CD8-positive, alpha-beta memory T cell (primary cell): ENCODE results near the gene LCA5L. TPM values are rescaled to one million over a fixed set of nuclear protein-coding genes. Genes with fewer than 3 reads are reported as not detected.

Experiments used
- CTCF ChIA-PET: fragments of 350-600 bp; sonication (Branson Sonifier 250); formaldehyde crosslinking; loops from one replicate; lab custom pipeline; 2021; ENCODE audit warnings: antibody characterized with exemption; lab: Charles Lee
- POLR2A ChIA-PET: fragments of 350-600 bp; sonication (Branson Sonifier 250); formaldehyde crosslinking; loops from one replicate; lab custom pipeline; 2021; ENCODE audit warnings: antibody characterized with exemption; lab: Charles Lee
- DNase-seq, 5 donors: peaks; one replicate each; pipeline versions ENCODE4 v3.0.0 to v3.0.0-alpha.2; 2020 to 2022; ENCODE audit warnings: mixed read lengths in 1 of 5
- H3K27ac ChIP-seq: one replicate; pipeline ENCODE4 v1.7.0; 2013; ENCODE audit warnings: low read depth, mild to moderate bottlenecking, low read length, moderate library complexity
- H3K27me3 ChIP-seq: 2 replicates; pipeline ENCODE4 v1.7.0; 2013; ENCODE audit warnings: low read length, mild to moderate bottlenecking; ENCODE audit not compliant: insufficient read depth, poor library complexity, severe bottlenecking
- H3K36me3 ChIP-seq: 2 replicates; pipeline ENCODE4 v1.7.0; 2013; ENCODE audit warnings: mild to moderate bottlenecking, low read length, moderate library complexity; ENCODE audit not compliant: insufficient read depth
- H3K4me1 ChIP-seq: 2 replicates; pipeline ENCODE4 v1.7.0; 2013; ENCODE audit warnings: mild to moderate bottlenecking, low read length, moderate library complexity; ENCODE audit not compliant: insufficient read depth
- H3K4me3 ChIP-seq: 2 replicates; pipeline ENCODE4 v1.7.0; 2013; ENCODE audit warnings: mild to moderate bottlenecking, low read length
- H3K9me3 ChIP-seq: 2 replicates; pipeline ENCODE4 v1.7.0; 2013; ENCODE audit warnings: mild to moderate bottlenecking, low read length
- H3K27ac Mint-ChIP-seq, 8 donors: one replicate each; pipeline ENCODE4 v1.8.0; 2020 to 2021; ENCODE audit warnings: mixed read lengths in 8 of 8, mild to moderate bottlenecking in 6 of 8, inconsistent platforms in 3 of 8, moderate library complexity in 3 of 8
- H3K27me3 Mint-ChIP-seq, 2 donors: one replicate each; pipeline ENCODE4 v1.8.0; 2020 to 2021; ENCODE audit warnings: mixed read lengths in 2 of 2, mild to moderate bottlenecking in 1 of 2, moderate library complexity in 1 of 2
- H3K36me3 Mint-ChIP-seq, 3 donors: one replicate each; pipeline ENCODE4 v1.8.0; 2020 to 2021; ENCODE audit warnings: mixed read lengths in 3 of 3, inconsistent platforms in 1 of 3, mild to moderate bottlenecking in 1 of 3
- H3K4me1 Mint-ChIP-seq, 3 donors: one replicate each; pipeline ENCODE4 v1.8.0; 2020 to 2021; ENCODE audit warnings: mixed read lengths in 3 of 3, inconsistent platforms in 1 of 3, mild to moderate bottlenecking in 1 of 3
- H3K4me3 Mint-ChIP-seq, 7 donors: one replicate each; pipeline ENCODE4 v1.8.0; 2020 to 2021; ENCODE audit warnings: mixed read lengths in 7 of 7, mild to moderate bottlenecking in 6 of 7, moderate library complexity in 4 of 7, inconsistent platforms in 2 of 7
- H3K9me3 Mint-ChIP-seq, 5 donors: one replicate each; pipeline ENCODE4 v1.8.0; 2020 to 2022; ENCODE audit warnings: mixed read lengths in 5 of 5, mild to moderate bottlenecking in 3 of 5, moderate library complexity in 2 of 5, inconsistent platforms in 1 of 5
- polyA plus RNA-seq: library from polyadenylated mRNA; unstranded; fragments of 300-500 nt; fragmentation: Illumina TruSeq; gene quantifications from one replicate; pipeline ENCODE4 v1.2.3, GENCODE V29; 2021
- total RNA-seq, 2 experiments: library from RNA; stranded (reverse); gene quantifications; one replicate each; pipeline ENCODE4 v1.2.3, GENCODE V29; 2021

LCA5L gene
- total and polyA plus RNA-seq, 3 experiments from 2014 or later, result 0.13 to 0.33 (median 0.25) TPM

DNA sequence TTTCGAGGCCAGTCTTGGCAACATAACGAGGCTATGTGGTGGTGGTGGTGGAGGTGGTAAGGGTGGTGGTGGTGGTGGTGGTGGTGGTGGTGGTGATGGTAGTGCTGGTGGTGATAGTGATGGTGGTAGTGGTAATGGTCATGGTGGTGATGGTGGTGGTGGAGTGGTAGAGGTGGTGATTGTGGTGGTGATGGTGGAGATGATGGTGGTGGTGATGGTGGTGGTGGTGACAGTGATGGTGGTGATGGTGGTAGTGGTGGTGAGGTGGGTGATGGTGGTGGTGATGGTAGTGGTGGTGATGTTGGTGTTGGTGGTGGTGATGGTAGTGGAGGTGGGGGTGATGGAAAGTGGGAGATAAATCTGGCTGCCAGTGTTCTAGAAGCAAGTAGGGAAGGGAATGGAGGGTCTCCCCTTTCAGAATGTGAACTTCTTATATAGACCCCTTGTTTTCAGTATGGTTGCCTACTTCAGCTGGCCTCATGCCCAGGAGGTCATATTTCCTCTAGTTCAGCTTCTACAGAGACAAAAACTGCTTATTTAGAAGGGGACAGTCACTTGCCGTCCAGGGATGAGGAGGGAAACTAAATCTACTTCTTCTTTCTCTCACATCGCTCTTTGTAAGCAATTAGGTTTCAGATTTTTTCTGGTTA is 33.7 kb upstream of the LCA5L start:
- no peaks in the 10 kb centered on the region for H3K36me3 ChIP-seq
- no peaks in the 10 kb centered on the region for H3K27me3 ChIP-seq
- no peak overlapping the region for H3K4me3 ChIP-seq
- H3K27ac ChIP-seq, result no peak overlapping the region
- no peaks in the 10 kb centered on the region for H3K4me1 ChIP-seq
- no peak for DNase-seq
- H3K27ac Mint-ChIP-seq, result no peak overlapping the region
- H3K27me3 Mint-ChIP-seq, result peaks cover 4 to 5% of the 10 kb centered on the region in 2 donors
- CTCF ChIA-PET, result no interaction called here
- no peaks in the 10 kb centered on the region for H3K4me1 Mint-ChIP-seq
- H3K9me3 Mint-ChIP-seq, result no peaks in the 10 kb centered on the region
- H3K36me3 Mint-ChIP-seq, result peaks cover 0 to 2% (median 0%) of the 10 kb centered on the region in 3 donors
- H3K4me3 Mint-ChIP-seq, result no peak overlapping the region
- POLR2A ChIA-PET, result no interaction called here
- no peaks in the 10 kb centered on the region for H3K9me3 ChIP-seq

DNA sequence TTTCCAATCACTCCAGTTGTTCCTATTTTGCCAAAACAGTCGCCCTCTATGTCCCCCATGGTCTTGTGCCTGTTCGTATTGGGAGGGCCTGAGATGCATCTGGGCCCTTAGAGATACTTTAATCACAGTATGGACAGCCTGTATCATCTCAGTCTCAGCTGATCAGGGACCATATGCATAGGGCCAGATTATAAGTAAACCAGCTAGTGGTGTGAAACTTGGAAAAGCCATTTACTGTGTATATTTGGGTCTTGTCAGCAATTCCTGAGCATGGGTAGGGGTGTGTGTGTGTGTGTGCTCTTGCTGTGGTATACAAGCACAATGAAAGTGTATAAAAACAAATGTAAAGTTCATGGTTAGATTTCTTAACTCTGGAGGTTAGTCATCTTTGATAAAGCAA is 29.0 kb upstream of the LCA5L start:
- H3K27me3 Mint-ChIP-seq, result peaks cover 0 to 4% of the 10 kb centered on the region in 2 donors
- ChIA-PET POLR2A (no interaction called here), CTCF (no interaction called here)
- Histone ChIP-seq H3K27me3 (no peaks in the 10 kb centered on the region), H3K27ac (no peak overlapping the region), H3K4me1 (no peaks in the 10 kb centered on the region), H3K36me3 (no peaks in the 10 kb centered on the region), H3K4me3 (no peak overlapping the region), H3K9me3 (no peaks in the 10 kb centered on the region)
- H3K27ac Mint-ChIP-seq, result no peak overlapping the region
- H3K9me3 Mint-ChIP-seq, result no peaks in the 10 kb centered on the region
- H3K36me3 Mint-ChIP-seq, result no peaks in the 10 kb centered on the region
- DNase-seq, result no peak
- no peak overlapping the region for H3K4me3 Mint-ChIP-seq
- no peaks in the 10 kb centered on the region for H3K4me1 Mint-ChIP-seq

- no peaks in the 10 kb centered on the region for H3K9me3 ChIP-seq
- H3K4me3 Mint-ChIP-seq, result no peak overlapping the region
- H3K4me1 ChIP-seq, result no peaks in the 10 kb centered on the region
- no peak overlapping the region for H3K27ac Mint-ChIP-seq
- ChIA-PET POLR2A (no interaction called here), CTCF (no interaction called here)
- no peak overlapping the region for H3K27ac ChIP-seq
- peaks cover 0 to 2% of the 10 kb centered on the region in 2 donors for H3K27me3 Mint-ChIP-seq
- H3K27me3 ChIP-seq, result no peaks in the 10 kb centered on the region
- H3K36me3 ChIP-seq, result no peaks in the 10 kb centered on the region
- H3K4me3 ChIP-seq, result no peak overlapping the region
- no peaks in the 10 kb centered on the region for H3K9me3 Mint-ChIP-seq
- no peaks in the 10 kb centered on the region for H3K4me1 Mint-ChIP-seq
- no peaks in the 10 kb centered on the region for H3K36me3 Mint-ChIP-seq
- no peak for DNase-seq
Measured at GRCh38 chr21:39472786-39473185, 27.2 kb upstream of the LCA5L start.

GRCh38 chr21:39471598-39471997 is 26.0 kb upstream of the LCA5L start:
- Mint-ChIP-seq H3K27me3 (peaks cover 0 to 2% of the 10 kb centered on the region in 2 donors), H3K27ac (no peak overlapping the region), H3K36me3 (no peaks in the 10 kb centered on the region), H3K4me3 (no peak overlapping the region), H3K9me3 (no peaks in the 10 kb centered on the region), H3K4me1 (no peaks in the 10 kb centered on the region)
- no peak for DNase-seq
- Histone ChIP-seq H3K27ac (no peak overlapping the region), H3K4me3 (no peak overlapping the region), H3K4me1 (no peaks in the 10 kb centered on the region), H3K27me3 (no peaks in the 10 kb centered on the region), H3K9me3 (no peaks in the 10 kb centered on the region), H3K36me3 (no peaks in the 10 kb centered on the region)
- ChIA-PET POLR2A (no interaction called here), CTCF (no interaction called here)

DNA sequence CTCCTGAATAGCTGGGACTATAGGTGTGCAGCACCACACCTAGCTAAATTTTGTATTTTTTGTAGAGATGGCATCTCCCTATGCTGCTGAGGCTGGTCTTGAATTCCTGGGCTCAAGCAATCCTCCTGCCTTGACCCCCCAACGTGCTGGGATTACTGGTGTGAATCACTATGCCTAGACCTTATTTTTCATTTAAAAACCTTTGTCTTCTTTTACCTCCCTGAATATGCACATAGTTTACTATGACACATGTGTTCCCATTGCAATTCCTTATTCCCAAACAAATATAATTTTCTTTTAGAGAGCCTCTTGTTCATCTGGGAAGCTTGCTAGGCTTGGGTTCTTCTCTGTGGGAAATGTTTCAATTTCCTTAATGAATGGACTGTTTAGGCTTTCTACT is 23.0 kb upstream of the LCA5L start:
- no peak for DNase-seq
- ChIA-PET POLR2A (no interaction called here), CTCF (no interaction called here)
- H3K9me3 Mint-ChIP-seq, result no peaks in the 10 kb centered on the region
- no peaks in the 10 kb centered on the region for H3K36me3 ChIP-seq
- H3K36me3 Mint-ChIP-seq, result peaks cover 0 to 5% (median 3%) of the 10 kb centered on the region in 3 donors
- no peaks in the 10 kb centered on the region for H3K4me1 Mint-ChIP-seq
- H3K27me3 ChIP-seq, result no peaks in the 10 kb centered on the region
- H3K9me3 ChIP-seq, result no peaks in the 10 kb centered on the region
- no peak overlapping the region for H3K27ac ChIP-seq
- no peak overlapping the region for H3K27ac Mint-ChIP-seq
- H3K27me3 Mint-ChIP-seq, result peaks cover 0 to 4% of the 10 kb centered on the region in 2 donors
- H3K4me1 ChIP-seq, result no peaks in the 10 kb centered on the region
- H3K4me3 Mint-ChIP-seq, result no peak overlapping the region
- no peak overlapping the region for H3K4me3 ChIP-seq

- H3K36me3 Mint-ChIP-seq, result peaks cover 0 to 5% (median 5%) of the 10 kb centered on the region in 3 donors
- Histone ChIP-seq H3K4me3 (no peak overlapping the region), H3K9me3 (no peaks in the 10 kb centered on the region), H3K27me3 (no peaks in the 10 kb centered on the region), H3K27ac (no peak overlapping the region), H3K36me3 (no peaks in the 10 kb centered on the region), H3K4me1 (no peaks in the 10 kb centered on the region)
- H3K4me3 Mint-ChIP-seq, result no peak overlapping the region
- H3K27me3 Mint-ChIP-seq, result peaks cover 0 to 4% of the 10 kb centered on the region in 2 donors
- H3K4me1 Mint-ChIP-seq, result no peaks in the 10 kb centered on the region
- no peaks in the 10 kb centered on the region for H3K9me3 Mint-ChIP-seq
- POLR2A ChIA-PET, result no interaction called here
- H3K27ac Mint-ChIP-seq, result no peak overlapping the region
- CTCF ChIA-PET, result no interaction called here
- DNase-seq, result no peak
Measured at GRCh38 chr21:39467746-39468145, 22.2 kb upstream of the LCA5L start.

- Histone ChIP-seq H3K27me3 (no peaks in the 10 kb centered on the region), H3K9me3 (no peaks in the 10 kb centered on the region), H3K4me1 (no peaks in the 10 kb centered on the region), H3K27ac (no peak overlapping the region), H3K4me3 (no peak overlapping the region), H3K36me3 (no peaks in the 10 kb centered on the region)
- Mint-ChIP-seq H3K36me3 (peaks cover 0 to 5% (median 5%) of the 10 kb centered on the region in 3 donors), H3K4me3 (no peak overlapping the region), H3K27ac (no peak overlapping the region), H3K4me1 (no peaks in the 10 kb centered on the region), H3K9me3 (no peaks in the 10 kb centered on the region), H3K27me3 (peaks cover 0 to 4% of the 10 kb centered on the region in 2 donors)
- ChIA-PET POLR2A (no interaction called here), CTCF (no interaction called here)
- DNase-seq, result no peak
Measured at GRCh38 chr21:39466584-39466983, 21.0 kb upstream of the LCA5L start.

DNA sequence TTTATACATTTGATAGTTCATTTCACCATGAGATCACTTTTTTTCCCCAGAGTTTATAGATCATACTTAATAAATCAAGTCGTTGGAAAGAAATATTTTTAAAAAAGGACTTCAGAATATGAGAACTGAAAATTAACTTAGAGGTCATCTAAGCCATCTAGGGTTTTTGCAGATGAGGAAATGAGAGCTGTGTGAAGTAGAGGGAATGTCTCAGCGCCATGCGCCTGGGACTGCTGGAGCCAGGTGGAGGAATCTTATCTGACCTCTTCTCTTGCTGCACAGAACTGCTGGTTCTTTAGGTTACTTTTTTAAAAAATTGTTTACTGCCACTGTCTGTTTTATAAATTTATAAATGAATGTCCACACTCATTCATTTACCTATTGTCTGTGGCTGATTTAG is 17.7 kb upstream of the LCA5L start:
- H3K4me3 ChIP-seq, result no peak overlapping the region
- Mint-ChIP-seq H3K36me3 (peaks cover 0 to 7% (median 5%) of the 10 kb centered on the region in 3 donors), H3K4me3 (no peak overlapping the region), H3K27me3 (peaks cover 0 to 1% of the 10 kb centered on the region in 2 donors), H3K9me3 (no peaks in the 10 kb centered on the region), H3K27ac (no peak overlapping the region), H3K4me1 (no peaks in the 10 kb centered on the region)
- CTCF ChIA-PET, result no interaction called here
- H3K9me3 ChIP-seq, result no peaks in the 10 kb centered on the region
- H3K27ac ChIP-seq, result no peak overlapping the region
- POLR2A ChIA-PET, result no interaction called here
- H3K36me3 ChIP-seq, result no peaks in the 10 kb centered on the region
- H3K27me3 ChIP-seq, result no peaks in the 10 kb centered on the region
- no peaks in the 10 kb centered on the region for H3K4me1 ChIP-seq
- no peak for DNase-seq
